Endothelial cell (in vitro differentiated cells): Measurements from ENCODE around the gene S100A10. TPM values are rescaled to one million over a fixed set of nuclear protein-coding genes. Genes with fewer than 3 reads are reported as not detected.
A peak's percentile ranks its signal among the peaks of the same experiment; 100 is the strongest.

Experiments
- DNase-seq: peaks from one replicate; pipeline ENCODE4 v3.0.0; 2021; ENCODE audit warnings: low spot score
- H3K27ac Mint-ChIP-seq: one replicate; pipeline ENCODE4 v1.8.0; 2021; ENCODE audit warnings: mixed read lengths, inconsistent platforms; ENCODE audit not compliant: unreplicated experiment
- H3K27me3 Mint-ChIP-seq: one replicate; pipeline ENCODE4 v1.8.0; 2021; ENCODE audit warnings: mild to moderate bottlenecking, moderate library complexity, mixed read lengths, inconsistent platforms; ENCODE audit not compliant: unreplicated experiment
- H3K36me3 Mint-ChIP-seq: one replicate; pipeline ENCODE4 v1.8.0; 2021; ENCODE audit warnings: mild to moderate bottlenecking, low read depth, mixed read lengths, inconsistent platforms; ENCODE audit not compliant: unreplicated experiment
- H3K4me1 Mint-ChIP-seq: one replicate; pipeline ENCODE4 v1.8.0; 2021; ENCODE audit warnings: mild to moderate bottlenecking, mixed read lengths, inconsistent platforms; ENCODE audit not compliant: unreplicated experiment
- H3K4me3 Mint-ChIP-seq: one replicate; pipeline ENCODE4 v1.8.0; 2021; ENCODE audit warnings: mild to moderate bottlenecking, mixed read lengths, inconsistent platforms; ENCODE audit not compliant: unreplicated experiment
- H3K9me3 Mint-ChIP-seq: one replicate; pipeline ENCODE4 v1.8.0; 2021; ENCODE audit warnings: mixed read lengths, inconsistent platforms; ENCODE audit not compliant: unreplicated experiment
- total RNA-seq: library from RNA; stranded (reverse); fragmentation: NEBNext Ultra II Directional; extraction: Animal tissue kit (Norgen Biotek cat#: 25700); gene quantifications from one replicate; pipeline ENCODE4 v1.2.1, GENCODE V29; 2021; ENCODE audit not compliant: unreplicated experiment
- TF ChIP-seq, protein P1 (sequence below): fragments of 200-600 bp; sonication (generic); IDR thresholded peaks from one replicate; pipeline ENCODE4 v1.5.0; 2021; ENCODE audit warnings: antibody characterized with exemption; ENCODE audit not compliant: unreplicated experiment

Gene S100A10
- total RNA-seq, 1 donor from 2014 or later: 241 TPM

GRCh38 chr1:152003846-152004442 is 10.3 kb upstream of the S100A10 start:
- TF ChIP-seq, protein P1, sequence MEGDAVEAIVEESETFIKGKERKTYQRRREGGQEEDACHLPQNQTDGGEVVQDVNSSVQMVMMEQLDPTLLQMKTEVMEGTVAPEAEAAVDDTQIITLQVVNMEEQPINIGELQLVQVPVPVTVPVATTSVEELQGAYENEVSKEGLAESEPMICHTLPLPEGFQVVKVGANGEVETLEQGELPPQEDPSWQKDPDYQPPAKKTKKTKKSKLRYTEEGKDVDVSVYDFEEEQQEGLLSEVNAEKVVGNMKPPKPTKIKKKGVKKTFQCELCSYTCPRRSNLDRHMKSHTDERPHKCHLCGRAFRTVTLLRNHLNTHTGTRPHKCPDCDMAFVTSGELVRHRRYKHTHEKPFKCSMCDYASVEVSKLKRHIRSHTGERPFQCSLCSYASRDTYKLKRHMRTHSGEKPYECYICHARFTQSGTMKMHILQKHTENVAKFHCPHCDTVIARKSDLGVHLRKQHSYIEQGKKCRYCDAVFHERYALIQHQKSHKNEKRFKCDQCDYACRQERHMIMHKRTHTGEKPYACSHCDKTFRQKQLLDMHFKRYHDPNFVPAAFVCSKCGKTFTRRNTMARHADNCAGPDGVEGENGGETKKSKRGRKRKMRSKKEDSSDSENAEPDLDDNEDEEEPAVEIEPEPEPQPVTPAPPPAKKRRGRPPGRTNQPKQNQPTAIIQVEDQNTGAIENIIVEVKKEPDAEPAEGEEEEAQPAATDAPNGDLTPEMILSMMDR: no peak
- DNase-seq: no peak
- no peaks in the 10 kb centered on the region for H3K27me3 Mint-ChIP-seq
- H3K36me3 Mint-ChIP-seq: no peaks in the 10 kb centered on the region
- no peaks in the 10 kb centered on the region for H3K9me3 Mint-ChIP-seq
- H3K4me1 Mint-ChIP-seq: peaks cover 3% of the 10 kb centered on the region
- no peak overlapping the region for H3K27ac Mint-ChIP-seq
- no peak overlapping the region for H3K4me3 Mint-ChIP-seq

DNA sequence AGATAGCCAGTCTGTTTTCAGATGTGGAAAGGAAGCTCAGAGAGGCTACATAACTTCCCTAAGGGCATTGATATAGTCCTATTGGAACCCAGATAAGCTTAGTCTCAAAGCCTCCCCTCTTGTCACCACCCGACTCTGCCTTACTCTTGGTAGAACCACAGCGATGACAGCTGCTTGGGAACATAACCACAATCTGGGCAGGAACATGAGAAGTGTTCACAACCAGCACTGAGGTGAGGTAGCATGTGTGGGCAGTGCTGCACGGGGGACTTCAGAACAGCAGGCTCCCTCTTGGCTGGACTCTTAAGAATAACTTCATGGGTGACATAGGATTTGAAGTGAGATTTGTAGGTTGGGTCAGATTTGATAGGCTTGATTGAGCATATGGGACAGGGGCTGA is 9.3 kb upstream of the S100A10 start:
- DNase-seq: no peak
- no peaks in the 10 kb centered on the region for H3K36me3 Mint-ChIP-seq
- H3K27me3 Mint-ChIP-seq: no peaks in the 10 kb centered on the region
- H3K4me1 Mint-ChIP-seq: peaks cover 3% of the 10 kb centered on the region
- H3K4me3 Mint-ChIP-seq: no peak overlapping the region
- H3K27ac Mint-ChIP-seq: no peak overlapping the region
- TF ChIP-seq, protein P1: no peak
- no peaks in the 10 kb centered on the region for H3K9me3 Mint-ChIP-seq

GRCh38 chr1:152001631-152002584 is 8.2 kb upstream of the S100A10 start:
- H3K9me3 Mint-ChIP-seq: no peaks in the 10 kb centered on the region
- no peaks in the 10 kb centered on the region for H3K27me3 Mint-ChIP-seq
- peak; percentile 89 for DNase-seq
- H3K4me1 Mint-ChIP-seq: peaks cover 3% of the 10 kb centered on the region
- no peaks in the 10 kb centered on the region for H3K36me3 Mint-ChIP-seq
- TF ChIP-seq, protein P1: peak; percentile 92
- no peak overlapping the region for H3K27ac Mint-ChIP-seq
- no peak overlapping the region for H3K4me3 Mint-ChIP-seq

- Mint-ChIP-seq H3K4me1 (peaks cover 3% of the 10 kb centered on the region), H3K36me3 (no peaks in the 10 kb centered on the region), H3K9me3 (no peaks in the 10 kb centered on the region), H3K27me3 (no peaks in the 10 kb centered on the region), H3K27ac (no peak overlapping the region), H3K4me3 (no peak overlapping the region)
- TF ChIP-seq, protein P1: no peak
- no peak for DNase-seq
Observed at GRCh38 chr1:152000964-152001630, 7.4 kb upstream of the S100A10 start.
